Measurements from ENCODE around the gene NME4. TPM values are rescaled to one million over a fixed set of nuclear protein-coding genes. Genes with fewer than 3 reads are reported as not detected.

Gene NME4
- total RNA-seq, 3 donors from 2014 or later (not counting 1 experiment from before 2014, with no cell fraction given) = 10.7 to 27.4 (median 25.4) TPM

DNA sequence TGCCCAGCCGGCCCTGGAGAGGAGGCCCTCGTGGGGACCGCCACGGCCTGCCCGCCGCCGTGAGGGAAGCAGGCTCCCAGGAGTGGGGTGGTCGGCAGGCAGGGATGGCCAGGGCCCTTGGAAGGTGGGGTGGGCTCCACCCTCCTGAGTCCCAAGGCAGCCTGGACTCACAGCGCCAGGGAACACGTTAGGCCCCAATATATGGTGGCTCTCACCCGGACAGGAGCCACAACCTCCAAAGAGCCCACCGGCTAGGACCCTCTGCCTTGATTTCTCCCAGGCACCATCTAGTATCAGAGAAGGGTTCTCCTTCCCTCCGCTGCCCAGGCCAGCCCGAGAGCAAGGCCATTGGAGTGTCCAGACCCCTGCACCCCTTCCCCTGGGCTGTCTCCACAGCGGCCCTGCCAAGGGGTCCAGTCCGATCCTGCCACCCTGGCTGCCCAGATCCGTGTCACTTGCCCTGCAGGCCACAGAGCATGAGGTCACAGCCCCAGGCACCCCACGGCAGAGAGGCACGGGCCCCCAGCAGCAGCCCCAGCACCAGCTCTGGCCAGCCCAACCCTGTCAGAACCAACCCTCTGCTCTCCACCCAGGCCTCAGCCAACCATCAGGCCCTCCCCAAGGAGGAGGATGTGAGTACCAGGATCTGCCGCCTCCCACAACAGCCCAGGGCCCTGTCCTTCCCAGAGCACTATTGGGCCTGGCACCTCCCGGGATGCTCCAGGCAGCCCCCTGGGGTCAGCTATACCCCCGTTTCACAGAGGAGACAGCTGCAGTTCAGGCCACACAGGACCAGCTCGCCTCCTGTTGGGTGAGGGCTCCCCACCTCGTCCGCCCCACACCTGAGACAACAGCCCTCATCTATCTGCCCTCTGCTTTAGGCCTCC is 43.4 kb upstream of the NME4 start:
- Histone ChIP-seq H3K4me3 (ENCODE audit: low read length) (peak overlapping the region; percentile 60), H3K27ac (ENCODE audit: low read length) (peak overlapping the region; percentile 76), H3K4me1 (ENCODE audit: control insufficient read depth, insufficient read depth, low read length) (peaks cover 70% of the 10 kb centered on the region), H3K27me3 (ENCODE audit: control insufficient read depth, insufficient read depth, low read length) (no peaks in the 10 kb centered on the region), H3K9me3 (ENCODE audit: control insufficient read depth, insufficient read depth, low read length) (no peaks in the 10 kb centered on the region), H3K36me3 (ENCODE audit: control insufficient read depth, insufficient read depth, low read length) (peaks cover 6% of the 10 kb centered on the region)
- Mint-ChIP-seq H3K27me3 (ENCODE audit: low read depth in 2 of 2) (no peaks in the 10 kb centered on the region), H3K4me1 (peaks cover 48 to 49% of the 10 kb centered on the region in 2 donors), H3K36me3 (no peaks in the 10 kb centered on the region), H3K4me3 (peak overlapping the region; percentile 94), H3K9me3 (no peaks in the 10 kb centered on the region), H3K27ac (peak overlapping the region; percentile 89 to 97)
- DNase-seq (peak; percentile 44 to 50), ATAC-seq (peak in 1 of 3 donors; percentile 2)
- 59% methylated on average over 25 of the region's 25 CpGs for WGBS (ENCODE audit: insufficient coverage)
- intact Hi-C loops (cut with micrococcal nuclease) = loop anchor here (5.0 kb wide), 2 partner anchors 46 to 126 kb away; partner anchors contain the start of gene LUC7L
- no peak for TF ChIP-seq CTCF (IDR thresholded peaks at IDR 0.05)

- H3K36me3 Mint-ChIP-seq = no peaks in the 10 kb centered on the region
- Histone ChIP-seq H3K9me3 (ENCODE audit: control insufficient read depth, insufficient read depth, low read length) (no peaks in the 10 kb centered on the region), H3K4me3 (ENCODE audit: low read length) (peak overlapping the region; percentile 60), H3K27me3 (ENCODE audit: control insufficient read depth, insufficient read depth, low read length) (no peaks in the 10 kb centered on the region), H3K36me3 (ENCODE audit: control insufficient read depth, insufficient read depth, low read length) (peaks cover 6% of the 10 kb centered on the region), H3K4me1 (ENCODE audit: control insufficient read depth, insufficient read depth, low read length) (peaks cover 63% of the 10 kb centered on the region), H3K27ac (ENCODE audit: low read length) (peak overlapping the region; percentile 76)
- intact Hi-C loops (cut with micrococcal nuclease) = loop anchor here (5.0 kb wide), 2 partner anchors 47 to 127 kb away; partner anchors contain the start of gene LUC7L
- no peaks in the 10 kb centered on the region for H3K27me3 Mint-ChIP-seq (ENCODE audit: low read depth in 2 of 2)
- peak overlapping the region; percentile 89 to 97 for H3K27ac Mint-ChIP-seq
- H3K9me3 Mint-ChIP-seq = no peaks in the 10 kb centered on the region
- ATAC-seq (no peak), DNase-seq (no peak)
- TF ChIP-seq CTCF (IDR thresholded peaks at IDR 0.05) = no peak
- peaks cover 42 to 44% of the 10 kb centered on the region in 2 donors for H3K4me1 Mint-ChIP-seq
- WGBS (ENCODE audit: insufficient coverage) = 71% methylated on average over 12 of the region's 12 CpGs
- peak overlapping the region; percentile 94 for H3K4me3 Mint-ChIP-seq
These were observed 42.6 kb upstream of the NME4 start for GRCh38 chr16:354291-354881.

GRCh38 chr16:354971-355461 is 42.0 kb upstream of the NME4 start:
- H3K27ac ChIP-seq (ENCODE audit: low read length) = peak overlapping the region; percentile 76
- peak; percentile 4 to 27 (median 6) for ATAC-seq
- peak overlapping the region; percentile 60 for H3K4me3 ChIP-seq (ENCODE audit: low read length)

More at GRCh38 chr16:354971-355461, 42.0 kb upstream of the NME4 start:
- Mint-ChIP-seq H3K4me1 (peaks cover 36 to 37% of the 10 kb centered on the region in 2 donors), H3K4me3 (peak overlapping the region; percentile 94), H3K27me3 (ENCODE audit: low read depth in 2 of 2) (no peaks in the 10 kb centered on the region), H3K27ac (peak overlapping the region; percentile 89 to 97), H3K36me3 (no peaks in the 10 kb centered on the region), H3K9me3 (no peaks in the 10 kb centered on the region)
- Histone ChIP-seq H3K9me3 (ENCODE audit: control insufficient read depth, insufficient read depth, low read length) (no peaks in the 10 kb centered on the region), H3K27me3 (ENCODE audit: control insufficient read depth, insufficient read depth, low read length) (no peaks in the 10 kb centered on the region), H3K36me3 (ENCODE audit: control insufficient read depth, insufficient read depth, low read length) (peaks cover 6% of the 10 kb centered on the region), H3K4me1 (ENCODE audit: control insufficient read depth, insufficient read depth, low read length) (peaks cover 57% of the 10 kb centered on the region)
- no peak for TF ChIP-seq CTCF (IDR thresholded peaks at IDR 0.05)
- intact Hi-C loops (cut with micrococcal nuclease) = loop anchor here (5.0 kb wide), 2 partner anchors 48 to 128 kb away; partner anchors contain the start of gene LUC7L
- WGBS (ENCODE audit: insufficient coverage) = 28% methylated on average over 10 of the region's 10 CpGs
- DNase-seq = peak in 1 of 2 donors; percentile 66

Data from natural killer cell (primary cell).